Thyroid gland (tissue), 4 donors: Measurements from ENCODE around the gene OR6C6. TPM values are rescaled to one million over a fixed set of nuclear protein-coding genes. Genes with fewer than 3 reads are reported as not detected.

ENCODE experiments used
- DNase-seq, 2 donors: peaks; one replicate each; pipeline ENCODE4 v3.0.0-alpha.2; 2019
- H3K27ac ChIP-seq, 3 donors: fragments of 200-600 bp; sonication (generic); 1 replicate in 2 of 3; 2 replicates in 1 of 3; pipeline ENCODE4 v1.5.1; 2016 to 2019; ENCODE audit warnings: mild to moderate bottlenecking in 1 of 3, moderate library complexity in 1 of 3
- H3K27me3 ChIP-seq: fragments of 200-600 bp; sonication (generic); one replicate; pipeline ENCODE4 v1.5.1; 2019
- H3K36me3 ChIP-seq, 2 donors: fragments of 200-600 bp; sonication (generic); one replicate each; pipeline ENCODE4 v1.5.1; 2016 to 2019
- H3K4me1 ChIP-seq, 2 donors: fragments of 200-600 bp; sonication (generic); one replicate each; pipeline ENCODE4 v1.5.1; 2017 to 2019
- H3K4me3 ChIP-seq, 3 donors: fragments of 200-600 bp; sonication (generic); replicated peaks in 1 of 3; 1 replicate in 2 of 3; 2 replicates in 1 of 3; pipeline ENCODE4 v1.5.1; 2016; ENCODE audit warnings: mild to moderate bottlenecking in 1 of 3
- H3K9me3 ChIP-seq: fragments of 200-600 bp; sonication (generic); one replicate; pipeline ENCODE4 v1.5.1; 2017
- CTCF ChIP-seq, 6 experiments: fragments of 200-600 bp in 3 of 6; fragments of 450-650 bp in 3 of 6; sonication (generic) in 3 of 6; IDR thresholded peaks; one replicate each; pipeline ENCODE4 v1.5.1; 2016 to 2019; ENCODE audit warnings: antibody characterized with exemption in 6 of 6, mild to moderate bottlenecking in 2 of 6, inconsistent platforms in 1 of 6, moderate library complexity in 1 of 6
- POLR2A ChIP-seq, 2 donors: fragments of 450-650 bp; IDR thresholded peaks; one replicate each; pipeline ENCODE4 v1.6.1; 2017; ENCODE audit warnings: antibody characterized with exemption in 2 of 2, mild to moderate bottlenecking in 2 of 2, moderate library complexity in 1 of 2
- WGBS, 2 donors: methylation state at CpG; one replicate each; pipeline ENCODE4 v1.1.5; 2017; 5-methylcytosine and 5-hydroxymethylcytosine counted together
- intact Hi-C: fragments of 100-400 bp; cut with DNase I; formaldehyde crosslinking; loops from one replicate; pipeline ENCODE4 v1.15.1; 2023
- total RNA-seq, 4 donors: library from RNA; depleted of rRNA; stranded (reverse); fragments of >200 nt; gene quantifications; one replicate each; pipeline ENCODE4 v1.2.3, GENCODE V29; 2016

OR6C6 gene
- total RNA-seq, 4 donors from 2014 or later, result not detected

- Histone ChIP-seq H3K27ac (no peak overlapping the region), H3K9me3 (no peaks in the 10 kb centered on the region), H3K4me1 (no peaks in the 10 kb centered on the region), H3K27me3 (no peaks in the 10 kb centered on the region), H3K36me3 (no peaks in the 10 kb centered on the region), H3K4me3 (no peak overlapping the region)
- intact Hi-C loops, result no loop called here
- 54 to 55% methylated on average over 2 of the region's 2 CpGs for WGBS, 2 donors
- DNase-seq, result no peak
- no peak for TF ChIP-seq CTCF (IDR thresholded peaks at IDR 0.05)
- no peak for TF ChIP-seq POLR2A (IDR thresholded peaks at IDR 0.05)
Observed at GRCh38 chr12:55289999-55290398, 6.4 kb downstream of the OR6C6 start.

- H3K9me3 ChIP-seq, result no peaks in the 10 kb centered on the region
- DNase-seq, result no peak
- no peak overlapping the region for H3K27ac ChIP-seq
- H3K4me1 ChIP-seq, result no peaks in the 10 kb centered on the region
- no peak overlapping the region for H3K4me3 ChIP-seq
- 53 to 64% methylated on average over 2 of the region's 2 CpGs for WGBS, 2 donors
- peaks cover 3% of the 10 kb centered on the region for H3K27me3 ChIP-seq
- intact Hi-C loops, result no loop called here
- TF ChIP-seq POLR2A (IDR thresholded peaks at IDR 0.05), result no peak
- no peak for TF ChIP-seq CTCF (IDR thresholded peaks at IDR 0.05)
- H3K36me3 ChIP-seq, result no peaks in the 10 kb centered on the region
Observed at GRCh38 chr12:55280991-55281390, 15.4 kb downstream of the OR6C6 start.

GRCh38 chr12:55258303-55258702 is 38.1 kb downstream of the OR6C6 start:
- WGBS, 2 donors, result 65 to 71% methylated on average over 2 of the region's 2 CpGs
- no peaks in the 10 kb centered on the region for H3K27me3 ChIP-seq
- H3K9me3 ChIP-seq, result no peaks in the 10 kb centered on the region
- TF ChIP-seq POLR2A (IDR thresholded peaks at IDR 0.05) (no peak), CTCF (IDR thresholded peaks at IDR 0.05) (no peak)
- H3K4me3 ChIP-seq, result no peak overlapping the region
- H3K4me1 ChIP-seq, result no peaks in the 10 kb centered on the region
- intact Hi-C loops, result no loop called here
- H3K27ac ChIP-seq, result no peak overlapping the region
- DNase-seq, result no peak
- no peaks in the 10 kb centered on the region for H3K36me3 ChIP-seq

- WGBS, 2 donors, result 87 to 90% methylated on average over 4 of the region's 4 CpGs
- intact Hi-C loops, result no loop called here
- H3K9me3 ChIP-seq, result no peaks in the 10 kb centered on the region
Observed at GRCh38 chr12:55256831-55257230, 39.5 kb downstream of the OR6C6 start.

GRCh38 chr12:55253281-55253680 is 43.1 kb downstream of the OR6C6 start:
- H3K36me3 ChIP-seq, result no peaks in the 10 kb centered on the region
- TF ChIP-seq CTCF (IDR thresholded peaks at IDR 0.05), result no peak
- no peak for TF ChIP-seq POLR2A (IDR thresholded peaks at IDR 0.05)
- DNase-seq, result no peak
- no peaks in the 10 kb centered on the region for H3K4me1 ChIP-seq
- no peak overlapping the region for H3K4me3 ChIP-seq
- intact Hi-C loops, result no loop called here
- H3K27ac ChIP-seq, result no peak overlapping the region
- no peaks in the 10 kb centered on the region for H3K9me3 ChIP-seq
- H3K27me3 ChIP-seq, result no peaks in the 10 kb centered on the region

More at GRCh38 chr12:55256831-55257230, 39.5 kb downstream of the OR6C6 start:
- no peak for DNase-seq
- H3K4me1 ChIP-seq, result no peaks in the 10 kb centered on the region
- H3K4me3 ChIP-seq, result no peak overlapping the region
- no peak for TF ChIP-seq CTCF (IDR thresholded peaks at IDR 0.05)
- no peak for TF ChIP-seq POLR2A (IDR thresholded peaks at IDR 0.05)
- no peaks in the 10 kb centered on the region for H3K27me3 ChIP-seq
- H3K36me3 ChIP-seq, result no peaks in the 10 kb centered on the region
- H3K27ac ChIP-seq, result no peak overlapping the region
